Immature natural killer cell (primary cell): ENCODE measurements around the gene FBXL16. TPM values are rescaled to one million over a fixed set of nuclear protein-coding genes. Genes with fewer than 3 reads are reported as not detected.

Source experiments
- DNase-seq, 3 donors: peaks; one replicate each; pipeline ENCODE4 v3.0.0; 2022; ENCODE audit warnings: mixed read lengths in 1 of 3
- H3K27ac Mint-ChIP-seq, 6 donors: one replicate each; pipeline ENCODE4 v1.8.0; 2020; ENCODE audit warnings: mixed read lengths in 6 of 6, mild to moderate bottlenecking in 5 of 6, inconsistent platforms in 4 of 6, moderate library complexity in 3 of 6
- H3K27me3 Mint-ChIP-seq, 3 donors: one replicate each; pipeline ENCODE4 v1.8.0; 2020 to 2021; ENCODE audit warnings: low read depth in 3 of 3, mild to moderate bottlenecking in 3 of 3, mixed read lengths in 3 of 3, moderate library complexity in 3 of 3, inconsistent platforms in 1 of 3
- H3K36me3 Mint-ChIP-seq, 3 donors: one replicate each; pipeline ENCODE4 v1.8.0; 2020; ENCODE audit warnings: mixed read lengths in 3 of 3, inconsistent platforms in 2 of 3, mild to moderate bottlenecking in 2 of 3
- H3K4me1 Mint-ChIP-seq, 2 donors: one replicate each; pipeline ENCODE4 v1.8.0; 2020; ENCODE audit warnings: inconsistent platforms in 2 of 2, mild to moderate bottlenecking in 2 of 2, mixed read lengths in 2 of 2, moderate library complexity in 1 of 2
- H3K4me3 Mint-ChIP-seq, 5 donors: one replicate each; pipeline ENCODE4 v1.8.0; 2020; ENCODE audit warnings: mild to moderate bottlenecking in 5 of 5, mixed read lengths in 5 of 5, inconsistent platforms in 3 of 5, moderate library complexity in 3 of 5
- H3K9me3 Mint-ChIP-seq, 6 donors: one replicate each; pipeline ENCODE4 v1.8.0; 2020; ENCODE audit warnings: mild to moderate bottlenecking in 6 of 6, mixed read lengths in 6 of 6, inconsistent platforms in 4 of 6, moderate library complexity in 3 of 6
- polyA plus RNA-seq, 3 donors: library from polyadenylated mRNA; unstranded; fragments of 300-500 nt; fragmentation: Illumina TruSeq; gene quantifications; one replicate each; pipeline ENCODE4 v1.2.3, GENCODE V29; 2021

Gene FBXL16
- polyA plus RNA-seq, 3 donors from 2014 or later: 0.20 TPM; not detected in 2

DNA sequence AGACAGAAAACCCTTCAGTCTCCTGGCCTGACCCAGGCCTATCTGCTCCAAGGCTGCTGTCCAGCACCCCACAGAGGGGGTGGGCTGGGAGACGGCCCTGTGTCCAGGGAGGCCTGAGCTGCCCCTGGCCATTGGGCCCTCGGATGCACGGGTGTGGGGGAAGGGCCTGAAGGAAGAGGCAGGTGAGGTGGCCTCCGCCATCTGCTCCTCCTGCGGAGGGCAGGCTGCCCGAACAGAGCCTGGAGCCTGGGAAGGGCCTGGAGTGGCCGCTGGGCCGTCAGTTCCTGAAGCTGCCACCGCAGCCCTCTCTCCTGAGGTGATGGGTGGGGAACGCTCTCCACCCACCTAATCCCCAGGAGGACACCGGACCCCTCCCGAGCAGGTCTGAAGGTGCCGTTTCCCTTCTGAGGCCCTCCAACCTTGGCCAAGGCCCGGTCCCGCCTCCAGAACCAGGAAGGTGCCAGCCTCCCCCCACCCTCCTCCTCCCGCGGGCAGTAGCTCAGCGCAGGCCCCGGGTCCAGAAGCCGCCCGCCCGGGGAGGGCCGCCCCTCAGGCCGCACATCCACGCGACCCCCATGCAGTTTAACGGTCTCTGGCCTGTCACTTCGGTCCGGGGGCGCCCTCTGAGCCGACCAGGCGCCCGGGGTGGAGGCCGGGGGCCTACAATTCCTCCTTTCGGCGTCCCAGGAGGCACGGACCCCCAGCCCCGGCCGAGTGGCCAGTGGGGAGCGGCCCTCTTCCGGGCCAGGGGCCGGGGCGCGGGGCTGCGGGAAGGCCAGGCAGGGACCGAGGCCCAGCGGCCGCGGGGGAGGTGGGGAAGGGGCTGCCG, 835 bp downstream of the FBXL16 start:
- Mint-ChIP-seq H3K36me3 (no peaks in the 10 kb centered on the region), H3K27ac (no peak overlapping the region), H3K27me3 (peaks cover 0 to 17% (median 12%) of the 10 kb centered on the region in 3 donors), H3K4me3 (no peak overlapping the region), H3K4me1 (no peaks in the 10 kb centered on the region), H3K9me3 (peaks cover 0 to 1% (median 0%) of the 10 kb centered on the region in 6 donors)
- no peak for DNase-seq

DNA sequence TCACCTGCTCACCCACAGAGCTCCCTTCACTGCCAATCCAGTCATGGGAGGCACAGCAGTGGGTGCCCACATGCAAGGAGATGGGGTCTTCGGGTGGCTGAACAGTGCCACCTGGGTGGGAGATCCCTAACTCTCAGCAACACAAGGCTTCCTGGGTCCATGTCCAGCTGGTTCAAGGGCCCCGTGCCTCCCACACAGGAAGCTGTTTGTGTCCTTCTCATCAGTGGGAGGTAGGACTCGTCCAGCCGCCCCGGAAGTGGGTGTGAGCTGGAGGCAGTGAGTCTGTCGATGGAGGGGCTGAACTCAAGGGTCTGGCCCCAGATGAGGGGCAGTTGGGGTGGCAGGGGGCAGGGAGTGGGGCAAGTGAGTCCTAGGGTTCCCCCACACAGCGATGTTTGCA, 1.6 kb downstream of the FBXL16 start:
- H3K36me3 Mint-ChIP-seq: no peaks in the 10 kb centered on the region
- H3K9me3 Mint-ChIP-seq: peaks cover 0 to 1% (median 0%) of the 10 kb centered on the region in 6 donors
- H3K4me3 Mint-ChIP-seq: no peak overlapping the region
- H3K27me3 Mint-ChIP-seq: peaks cover 0 to 17% (median 15%) of the 10 kb centered on the region in 3 donors
- H3K4me1 Mint-ChIP-seq: peaks cover 0 to 2% of the 10 kb centered on the region in 2 donors
- DNase-seq: no peak
- H3K27ac Mint-ChIP-seq: no peak overlapping the region

DNA sequence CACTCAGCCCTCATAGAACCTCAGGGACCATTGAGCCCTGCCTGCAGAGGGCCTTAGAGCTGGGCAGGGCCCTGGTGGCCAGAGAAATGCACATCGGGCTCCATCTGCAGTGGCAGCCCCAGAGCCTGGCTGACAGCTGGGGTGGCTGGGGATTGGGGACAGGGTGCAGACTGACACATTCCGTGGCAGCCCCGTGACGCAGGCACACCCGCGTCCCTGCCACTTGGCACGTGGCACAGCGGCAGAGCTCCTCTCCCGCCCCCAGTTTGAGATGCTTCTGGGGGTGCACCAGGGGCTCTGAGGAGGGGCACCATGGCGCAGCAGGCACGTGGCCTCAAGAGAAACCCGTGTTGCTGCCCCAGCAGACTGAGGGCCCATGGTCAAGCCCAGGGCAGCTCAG, 2.2 kb downstream of the FBXL16 start:
- Mint-ChIP-seq H3K4me1 (peaks cover 0 to 2% of the 10 kb centered on the region in 2 donors), H3K36me3 (no peaks in the 10 kb centered on the region), H3K27me3 (peaks cover 2 to 17% (median 13%) of the 10 kb centered on the region in 3 donors), H3K9me3 (peaks cover 0 to 2% (median 0%) of the 10 kb centered on the region in 6 donors), H3K27ac (no peak overlapping the region), H3K4me3 (no peak overlapping the region)
- no peak for DNase-seq

DNA sequence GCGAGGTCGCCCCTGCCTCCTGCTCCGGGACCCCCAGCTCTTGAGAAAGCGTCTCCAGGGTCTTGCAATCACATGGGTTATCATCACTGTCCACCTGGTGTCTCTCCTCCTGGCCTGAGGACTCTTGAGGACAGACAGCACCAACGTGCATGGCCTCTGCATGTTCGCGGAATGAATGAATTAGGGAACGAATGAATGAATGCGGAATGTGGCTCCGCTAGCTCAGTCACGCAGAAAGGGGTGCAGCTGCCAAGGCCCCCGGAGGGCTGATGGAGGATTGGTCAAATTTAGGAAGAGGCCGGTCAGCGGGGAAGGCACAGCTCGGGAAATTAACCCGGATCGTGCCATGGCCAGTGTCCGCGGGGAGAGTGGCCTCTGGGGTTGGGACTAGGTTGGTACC, 3.3 kb downstream of the FBXL16 start:
- H3K4me3 Mint-ChIP-seq: no peak overlapping the region
- H3K4me1 Mint-ChIP-seq: peaks cover 0 to 2% of the 10 kb centered on the region in 2 donors
- DNase-seq: no peak
- no peak overlapping the region for H3K27ac Mint-ChIP-seq
- H3K27me3 Mint-ChIP-seq: peaks cover 2 to 16% (median 13%) of the 10 kb centered on the region in 3 donors
- no peaks in the 10 kb centered on the region for H3K36me3 Mint-ChIP-seq
- H3K9me3 Mint-ChIP-seq: peaks cover 0 to 2% (median 0%) of the 10 kb centered on the region in 6 donors

DNA sequence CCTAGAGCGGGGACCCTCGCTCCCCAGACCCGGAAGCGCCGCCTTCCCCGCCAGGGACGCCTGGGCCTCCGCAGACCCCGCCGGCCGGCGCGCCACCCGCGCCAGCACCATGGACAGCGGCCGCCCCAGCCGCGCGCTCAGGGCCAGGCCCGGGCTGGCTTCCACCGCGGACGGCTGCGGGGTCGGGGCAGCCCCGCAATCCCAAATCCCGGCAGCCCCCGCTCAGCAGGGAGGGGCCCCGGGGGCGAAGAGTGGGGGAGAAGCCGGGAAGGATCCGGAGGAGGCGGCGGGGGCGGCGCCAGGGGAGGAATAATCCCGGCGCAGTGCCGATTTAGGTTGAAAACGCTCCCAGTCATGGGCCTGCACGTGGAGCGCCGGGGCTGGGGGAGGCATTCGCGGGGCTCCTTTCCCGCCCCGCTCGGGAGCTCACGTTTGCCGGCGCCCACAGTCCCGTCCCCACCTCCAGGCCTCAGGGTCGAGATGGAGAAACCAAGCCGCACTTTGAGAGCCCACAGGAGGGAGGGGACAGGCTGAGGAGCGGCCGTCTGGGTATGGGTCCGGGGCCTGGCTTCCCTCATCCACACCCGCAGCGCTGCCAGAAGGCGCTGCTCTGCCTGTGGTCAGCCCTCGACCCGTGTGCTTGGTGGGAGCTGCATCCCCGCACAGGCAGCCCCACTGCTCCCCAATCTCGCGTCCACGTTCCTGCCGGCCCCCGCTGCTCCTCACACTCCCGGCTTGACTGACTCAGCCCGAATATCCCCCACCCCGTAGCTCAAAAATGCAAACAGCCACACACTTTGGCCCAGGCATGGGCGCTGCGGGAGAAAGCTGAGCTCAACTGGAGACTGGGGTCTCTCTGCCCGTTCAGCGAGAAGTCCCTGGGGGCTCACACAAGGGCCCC, 4.7 kb downstream of the FBXL16 start:
- DNase-seq: peak in 1 of 3 donors; percentile 40
- H3K4me1 Mint-ChIP-seq: peaks cover 0 to 2% of the 10 kb centered on the region in 2 donors
- peaks cover 0 to 2% (median 0%) of the 10 kb centered on the region in 6 donors for H3K9me3 Mint-ChIP-seq
- H3K36me3 Mint-ChIP-seq: no peaks in the 10 kb centered on the region
- H3K27ac Mint-ChIP-seq: no peak overlapping the region
- H3K27me3 Mint-ChIP-seq: peaks cover 2 to 16% (median 13%) of the 10 kb centered on the region in 3 donors
- H3K4me3 Mint-ChIP-seq: no peak overlapping the region

DNA sequence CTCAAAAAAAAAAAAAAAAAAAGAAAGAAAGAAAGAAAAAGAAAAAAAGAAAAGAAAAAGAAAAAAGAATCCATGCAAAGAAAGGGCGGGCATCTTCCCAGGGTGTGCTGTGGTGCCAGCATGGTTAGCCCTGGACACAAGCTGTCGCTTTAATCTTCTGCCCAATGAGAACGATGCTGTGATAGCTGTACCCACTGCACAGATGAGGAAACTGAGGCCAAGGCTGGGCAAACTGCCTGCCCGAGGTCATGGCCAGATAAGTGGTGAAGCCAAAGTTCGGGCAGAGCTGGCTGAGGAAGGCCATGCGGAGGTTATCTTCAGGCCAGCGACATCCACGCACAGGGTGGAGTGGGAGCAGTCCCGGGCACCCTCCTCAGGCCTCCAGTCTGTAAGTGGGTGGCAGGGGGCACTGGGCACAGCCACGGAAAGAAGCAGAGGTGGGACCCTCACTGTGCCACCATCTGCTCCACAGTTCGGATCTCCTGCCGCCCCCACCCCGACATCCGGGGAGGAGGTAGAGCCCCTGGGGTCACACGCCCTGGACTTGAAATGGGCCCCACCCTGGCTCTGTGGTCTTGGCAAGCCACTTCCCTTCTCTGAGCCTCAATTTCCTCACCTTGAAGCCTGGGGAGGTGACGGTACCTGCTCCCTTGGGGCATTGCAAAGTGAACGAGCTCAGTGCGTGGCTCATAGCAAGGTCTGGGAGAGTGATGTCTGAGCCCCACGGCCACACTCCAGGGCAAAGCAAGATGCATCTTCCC, 6.5 kb downstream of the FBXL16 start:
- H3K27ac Mint-ChIP-seq: no peak overlapping the region
- H3K4me3 Mint-ChIP-seq: no peak overlapping the region
- peaks cover 0 to 2% (median 0%) of the 10 kb centered on the region in 6 donors for H3K9me3 Mint-ChIP-seq

DNA sequence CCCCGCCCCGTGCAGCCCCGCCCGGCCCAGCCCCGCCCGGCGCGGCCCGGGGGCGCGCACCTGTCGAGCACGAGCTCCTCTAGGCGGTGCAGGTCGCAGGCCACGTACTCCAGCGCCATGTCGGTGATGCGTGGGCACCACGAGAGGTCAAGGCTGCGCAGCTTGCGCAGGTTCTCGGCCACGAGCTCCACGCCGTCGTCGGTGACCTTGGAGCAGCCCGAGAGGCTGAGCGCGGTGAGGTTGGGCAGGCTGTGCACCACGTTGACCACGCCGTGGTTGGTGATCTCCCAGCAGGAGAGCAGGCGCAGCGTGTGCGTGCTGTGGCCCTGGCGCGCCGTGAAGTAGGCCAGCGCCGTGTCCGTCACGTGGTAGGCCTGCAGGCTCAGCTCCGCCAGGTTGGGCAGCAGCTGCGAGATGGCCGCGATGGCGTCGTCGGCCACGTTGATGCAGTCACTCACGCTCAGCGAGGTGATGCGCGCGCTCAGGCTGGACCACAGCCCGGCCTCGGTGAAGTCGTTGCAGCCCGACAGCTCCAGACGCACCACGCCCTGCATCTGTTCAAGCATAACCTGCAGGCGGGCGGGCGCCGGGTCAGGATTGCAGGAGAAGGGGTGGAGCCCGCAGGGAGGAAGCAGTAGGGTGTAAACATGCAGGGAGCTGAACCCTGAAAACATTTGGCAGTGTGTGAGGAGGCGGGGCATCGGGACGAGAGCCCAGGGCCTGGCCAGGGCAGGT, 10.1 kb downstream of the FBXL16 start:
- Mint-ChIP-seq H3K27me3 (peaks cover 10 to 21% (median 10%) of the 10 kb centered on the region in 3 donors), H3K27ac (peak overlapping the region in 1 of 6 donors; percentile 16), H3K9me3 (peaks cover 0 to 2% (median 0%) of the 10 kb centered on the region in 6 donors), H3K4me1 (peaks cover 8 to 16% of the 10 kb centered on the region in 2 donors), H3K4me3 (peak overlapping the region; percentile 27 to 51 (median 46)), H3K36me3 (no peaks in the 10 kb centered on the region)
- peak in 1 of 3 donors; percentile 22 for DNase-seq

More for the DNA sequence above, 6.5 kb downstream of the FBXL16 start:
- Mint-ChIP-seq H3K36me3 (no peaks in the 10 kb centered on the region), H3K4me1 (peaks cover 0 to 8% of the 10 kb centered on the region in 2 donors), H3K27me3 (peaks cover 4 to 18% (median 15%) of the 10 kb centered on the region in 3 donors)
- no peak for DNase-seq

DNA sequence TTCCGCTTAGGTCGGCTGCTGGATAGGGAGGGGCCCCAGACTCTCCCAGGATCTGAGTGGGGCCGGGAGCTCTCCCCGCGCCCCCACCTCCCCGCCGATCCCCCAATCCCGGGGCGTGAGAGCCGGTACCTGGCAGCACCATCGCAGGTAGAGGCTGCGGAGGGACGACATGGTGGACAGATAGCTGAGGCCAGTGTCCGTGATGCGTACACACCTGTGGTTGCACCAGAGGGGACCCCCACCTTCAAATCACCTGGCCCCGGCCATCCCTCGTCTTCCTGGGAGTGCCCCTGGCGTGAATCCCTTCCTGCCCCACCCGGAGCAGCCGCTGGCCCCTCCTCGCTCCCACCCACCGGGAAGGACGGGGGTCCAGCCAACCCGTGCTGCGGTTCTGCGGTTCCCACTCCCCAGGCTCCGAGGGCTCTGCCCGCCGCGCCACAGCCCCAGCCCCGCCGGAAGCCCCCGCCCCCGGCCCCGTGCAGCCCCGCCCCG, 10.7 kb downstream of the FBXL16 start:
- Mint-ChIP-seq H3K27ac (no peak overlapping the region), H3K4me1 (peaks cover 14 to 18% of the 10 kb centered on the region in 2 donors), H3K9me3 (peaks cover 0 to 2% (median 0%) of the 10 kb centered on the region in 6 donors), H3K36me3 (no peaks in the 10 kb centered on the region), H3K27me3 (peaks cover 10 to 23% (median 10%) of the 10 kb centered on the region in 3 donors), H3K4me3 (no peak overlapping the region)
- DNase-seq: no peak

DNA sequence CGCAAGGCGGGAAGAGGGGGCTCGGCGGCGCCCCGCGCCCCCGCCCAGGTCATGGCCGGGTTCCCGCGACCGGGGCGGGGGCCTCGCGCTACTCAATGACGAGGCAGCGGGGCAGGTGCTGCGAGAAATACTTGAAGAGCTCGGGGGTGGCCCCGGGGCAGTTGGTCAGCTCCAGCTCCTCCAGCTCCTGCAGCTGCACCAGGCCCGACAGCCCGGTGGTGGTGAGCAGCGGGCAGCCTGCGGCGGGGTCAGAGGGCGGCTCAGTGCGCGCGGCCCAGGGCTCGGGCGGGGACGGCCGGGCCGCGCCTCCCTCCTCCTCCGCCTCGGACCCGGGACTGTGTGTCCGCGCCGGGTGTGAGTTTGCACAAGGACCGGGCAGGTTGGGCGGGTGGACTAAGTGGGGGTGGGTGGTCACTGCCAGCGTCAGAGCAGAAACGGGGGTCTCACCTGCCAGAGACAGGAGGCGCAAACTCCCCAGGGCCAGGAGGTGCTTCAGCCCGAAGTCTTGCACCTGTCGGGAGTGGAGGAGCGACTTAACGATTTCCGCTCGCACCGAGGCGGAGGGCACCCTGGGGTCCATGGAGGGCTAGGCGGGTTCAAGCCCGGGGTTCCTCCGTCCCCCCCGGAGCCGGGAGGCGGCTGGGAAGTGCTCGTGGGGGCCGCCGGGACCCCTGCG, 11.3 kb downstream of the FBXL16 start:
- H3K4me1 Mint-ChIP-seq: peaks cover 14 to 22% of the 10 kb centered on the region in 2 donors
- peak overlapping the region in 3 of 5 donors; percentile 38 to 53 (median 42) for H3K4me3 Mint-ChIP-seq
- H3K27ac Mint-ChIP-seq: no peak overlapping the region
- H3K9me3 Mint-ChIP-seq: peaks cover 0 to 2% (median 0%) of the 10 kb centered on the region in 6 donors
- H3K36me3 Mint-ChIP-seq: no peaks in the 10 kb centered on the region
- no peak for DNase-seq
- peaks cover 10 to 20% (median 12%) of the 10 kb centered on the region in 3 donors for H3K27me3 Mint-ChIP-seq

DNA sequence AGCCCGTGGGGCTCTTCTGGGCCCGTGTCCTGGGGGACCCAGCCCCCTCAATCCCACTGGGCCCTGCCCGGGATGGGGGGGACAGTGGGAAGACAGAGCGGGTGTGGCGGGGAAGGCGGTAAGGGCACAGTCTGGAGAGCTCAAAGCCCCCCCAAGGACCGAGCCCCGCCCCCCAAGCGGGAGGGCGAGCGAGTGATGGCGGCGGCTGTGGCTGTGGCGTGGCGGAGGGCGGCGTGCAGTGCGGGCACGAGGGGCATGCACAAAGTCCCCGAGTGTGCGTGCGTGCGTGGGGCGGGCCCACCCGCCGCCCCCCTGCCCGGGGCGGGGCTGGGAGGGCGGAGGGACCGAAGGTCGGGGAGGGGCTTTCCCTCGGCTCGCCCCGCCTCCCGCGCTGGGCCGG, 11.8 kb downstream of the FBXL16 start:
- Mint-ChIP-seq H3K36me3 (no peaks in the 10 kb centered on the region), H3K9me3 (no peaks in the 10 kb centered on the region), H3K27me3 (peaks cover 10 to 20% (median 12%) of the 10 kb centered on the region in 3 donors), H3K4me1 (peaks cover 14 to 27% of the 10 kb centered on the region in 2 donors), H3K4me3 (no peak overlapping the region), H3K27ac (no peak overlapping the region)
- no peak for DNase-seq

DNA sequence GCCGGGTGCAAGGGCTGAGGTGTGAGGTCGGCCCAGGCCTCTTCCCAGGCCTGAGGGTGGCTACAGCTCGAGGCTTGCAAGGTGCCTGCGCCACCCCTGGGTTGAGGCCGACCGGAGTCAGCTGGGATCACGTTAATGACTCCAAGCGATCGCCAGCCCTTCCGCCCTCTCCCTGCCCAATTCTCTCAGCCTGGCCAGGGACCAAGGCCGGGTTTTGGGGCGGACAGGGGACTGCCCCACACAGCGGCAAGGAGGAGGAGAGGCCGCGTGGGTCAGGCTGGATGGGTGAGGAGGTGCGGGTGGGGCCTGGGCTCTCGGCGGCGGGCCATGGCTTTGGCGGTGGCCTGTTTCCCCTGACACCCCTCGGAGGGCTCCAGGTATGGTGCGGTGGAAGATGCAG, 12.2 kb downstream of the FBXL16 start:
- Mint-ChIP-seq H3K4me1 (peaks cover 14 to 30% of the 10 kb centered on the region in 2 donors), H3K36me3 (no peaks in the 10 kb centered on the region), H3K4me3 (no peak overlapping the region), H3K9me3 (no peaks in the 10 kb centered on the region), H3K27ac (no peak overlapping the region), H3K27me3 (peaks cover 8 to 20% (median 12%) of the 10 kb centered on the region in 3 donors)
- no peak for DNase-seq
